ENCODE results near the gene GLTP.

Gene GLTP

GRCh38 chr12:109818253-109818652 lies 62.1 kb downstream of the GLTP start:
- no peak for DNase-seq

GRCh38 chr12:109817627-109818231 lies 62.6 kb downstream of the GLTP start:
- no peak for DNase-seq

- DNase-seq, result no peak
Measured at GRCh38 chr12:109816870-109817269, 63.5 kb downstream of the GLTP start.

- DNase-seq, result no peak
Measured at GRCh38 chr12:109815757-109816617, 64.4 kb downstream of the GLTP start.

GRCh38 chr12:109815225-109815624 lies 65.1 kb downstream of the GLTP start:
- DNase-seq, result no peak

GRCh38 chr12:109814600-109815150 lies 65.7 kb downstream of the GLTP start:
- peak; percentile 63 for DNase-seq

- DNase-seq, result no peak
Measured at GRCh38 chr12:109813810-109814416, 66.4 kb downstream of the GLTP start.

- DNase-seq, result no peak
Measured at GRCh38 chr12:109811624-109811995, 68.7 kb downstream of the GLTP start.

GRCh38 chr12:109810954-109811623 lies 69.3 kb downstream of the GLTP start:
- DNase-seq, result no peak

- no peak for DNase-seq
Measured at GRCh38 chr12:109808876-109809646, 71.3 kb downstream of the GLTP start.

GRCh38 chr12:109807954-109808643 lies 72.2 kb downstream of the GLTP start:
- DNase-seq, result no peak

GRCh38 chr12:109804820-109805761 lies 75.2 kb downstream of the GLTP start:
- peak; percentile 78 for DNase-seq

GRCh38 chr12:109803678-109804077 lies 76.7 kb downstream of the GLTP start:
- no peak for DNase-seq

- DNase-seq, result no peak
Measured at GRCh38 chr12:109802828-109803227, 77.5 kb downstream of the GLTP start.

Measured in right forelimb (tissue), 1 donor.